Liver (tissue), 3 donors: Measurements from ENCODE around the gene PDZD8.

Experiments
- ATF3 ChIP-seq: IDR thresholded peaks from 2 replicates; pipeline ENCODE4 v1.6.1; 2016; ENCODE audit warnings: antibody characterized with exemption
- EGR1 ChIP-seq, 2 donors: IDR thresholded peaks; 2 replicates each; pipeline ENCODE4 v1.6.1; 2016 to 2018; ENCODE audit warnings: antibody characterized with exemption in 2 of 2, low read depth in 2 of 2
- FOXA1 ChIP-seq: IDR thresholded peaks from 2 replicates; pipeline ENCODE4 v1.6.1; 2016; ENCODE audit warnings: antibody characterized with exemption
- GABPA ChIP-seq, 2 donors: IDR thresholded peaks in 1 of 2; conservative IDR thresholded peaks in 1 of 2; 2 replicates each; pipeline ENCODE4 v1.6.1; 2016; ENCODE audit warnings: antibody characterized with exemption in 2 of 2, mild to moderate bottlenecking in 1 of 2, moderate library complexity in 1 of 2
- HNF4A ChIP-seq, 2 donors: conservative IDR thresholded peaks; 2 replicates each; pipeline ENCODE4 v1.6.1; 2016; ENCODE audit warnings: antibody characterized with exemption in 2 of 2, mild to moderate bottlenecking in 2 of 2
- JUND ChIP-seq, 2 donors: IDR thresholded peaks; 2 replicates each; pipeline ENCODE4 v1.6.1; 2016; ENCODE audit warnings: antibody characterized with exemption in 2 of 2
- MAX ChIP-seq: IDR thresholded peaks from 2 replicates; pipeline ENCODE4 v1.6.1; 2016; ENCODE audit warnings: antibody characterized with exemption
- RAD21 ChIP-seq, 2 donors: IDR thresholded peaks; 2 replicates each; pipeline ENCODE4 v1.6.1; 2016; ENCODE audit warnings: antibody characterized with exemption in 2 of 2, mild to moderate bottlenecking in 2 of 2
- REST ChIP-seq: IDR thresholded peaks from 2 replicates; pipeline ENCODE4 v1.6.1; 2016; ENCODE audit warnings: antibody characterized with exemption, mild to moderate bottlenecking
- RXRA ChIP-seq, 2 donors: IDR thresholded peaks; 2 replicates each; pipeline ENCODE4 v1.6.1; 2017 to 2018; ENCODE audit warnings: antibody characterized with exemption in 2 of 2, mild to moderate bottlenecking in 1 of 2
- SP1 ChIP-seq: IDR thresholded peaks from 2 replicates; pipeline ENCODE4 v1.6.1; 2018; ENCODE audit warnings: antibody characterized with exemption, mild to moderate bottlenecking
- TAF1 ChIP-seq: conservative IDR thresholded peaks from 2 replicates; pipeline ENCODE4 v1.6.1; 2016; ENCODE audit warnings: antibody characterized with exemption, mild to moderate bottlenecking
- YY1 ChIP-seq: IDR thresholded peaks from 2 replicates; pipeline ENCODE4 v1.6.1; 2016; ENCODE audit warnings: antibody characterized with exemption, mild to moderate bottlenecking
- TF ChIP-seq, protein P1 (sequence below): fragments of 150-350 bp; IDR thresholded peaks from 2 replicates; pipeline ENCODE4 v1.5.1; 2017; ENCODE audit warnings: improper control_type of control experiment, low read depth, low read length; ENCODE audit not compliant: missing input control
- donor health status: healthy.
- donor health status: healthy.

GRCh38 chr10:117294039-117294645, 81.1 kb downstream of the PDZD8 start:
- TF ChIP-seq, protein P1, sequence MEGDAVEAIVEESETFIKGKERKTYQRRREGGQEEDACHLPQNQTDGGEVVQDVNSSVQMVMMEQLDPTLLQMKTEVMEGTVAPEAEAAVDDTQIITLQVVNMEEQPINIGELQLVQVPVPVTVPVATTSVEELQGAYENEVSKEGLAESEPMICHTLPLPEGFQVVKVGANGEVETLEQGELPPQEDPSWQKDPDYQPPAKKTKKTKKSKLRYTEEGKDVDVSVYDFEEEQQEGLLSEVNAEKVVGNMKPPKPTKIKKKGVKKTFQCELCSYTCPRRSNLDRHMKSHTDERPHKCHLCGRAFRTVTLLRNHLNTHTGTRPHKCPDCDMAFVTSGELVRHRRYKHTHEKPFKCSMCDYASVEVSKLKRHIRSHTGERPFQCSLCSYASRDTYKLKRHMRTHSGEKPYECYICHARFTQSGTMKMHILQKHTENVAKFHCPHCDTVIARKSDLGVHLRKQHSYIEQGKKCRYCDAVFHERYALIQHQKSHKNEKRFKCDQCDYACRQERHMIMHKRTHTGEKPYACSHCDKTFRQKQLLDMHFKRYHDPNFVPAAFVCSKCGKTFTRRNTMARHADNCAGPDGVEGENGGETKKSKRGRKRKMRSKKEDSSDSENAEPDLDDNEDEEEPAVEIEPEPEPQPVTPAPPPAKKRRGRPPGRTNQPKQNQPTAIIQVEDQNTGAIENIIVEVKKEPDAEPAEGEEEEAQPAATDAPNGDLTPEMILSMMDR: no peak
- TF ChIP-seq REST (no peak), EGR1 (IDR thresholded peaks at IDR 0.05; ENCODE audit: low read depth in 2 of 2) (no peak), GABPA (IDR thresholded peaks at IDR 0.05 in 1 of 2, conservative IDR thresholded peaks at IDR 0.05 in 1 of 2) (no peak), MAX (no peak), RAD21 (IDR thresholded peaks at IDR 0.05) (no peak), ATF3 (no peak), HNF4A (conservative IDR thresholded peaks at IDR 0.05) (no peak), SP1 (no peak), YY1 (no peak), RXRA (IDR thresholded peaks at IDR 0.05) (no peak), TAF1 (no peak), FOXA1 (no peak), JUND (IDR thresholded peaks at IDR 0.05) (no peak)
